H9 (cell line): ENCODE results near the gene FARP1. TPM values are rescaled to one million over a fixed set of nuclear protein-coding genes. Genes with fewer than 3 reads are reported as not detected.

ENCODE experiments used
- DNase-seq: peaks from one replicate; pipeline ENCODE4 v3.0.0-alpha.2; 2017
- H2AFZ ChIP-seq: one replicate; pipeline ENCODE4 v1.6.1; 2013; ENCODE audit warnings: mild to moderate bottlenecking, low read length, control low read depth, moderate library complexity
- H2AK5ac ChIP-seq: 2 replicates; pipeline ENCODE4 v1.6.1; 2013; ENCODE audit warnings: low read length, control low read depth, mixed read lengths; ENCODE audit not compliant: insufficient read length
- H2BK120ac ChIP-seq: one replicate; pipeline ENCODE4 v1.6.1; 2013; ENCODE audit warnings: low read depth, mild to moderate bottlenecking, low read length, control low read depth, inconsistent platforms; ENCODE audit not compliant: poor library complexity, severe bottlenecking
- H2BK12ac ChIP-seq: 2 replicates; pipeline ENCODE4 v1.6.1; 2013; ENCODE audit warnings: low read length, control low read depth, mixed read lengths, low read depth; ENCODE audit not compliant: insufficient read length
- H2BK15ac ChIP-seq: 2 replicates; pipeline ENCODE4 v1.6.1; 2013; ENCODE audit warnings: low read depth, low read length, control low read depth
- H2BK20ac ChIP-seq: one replicate; pipeline ENCODE4 v1.6.1; 2013; ENCODE audit warnings: low read depth, mild to moderate bottlenecking, low read length, control low read depth, inconsistent platforms; ENCODE audit not compliant: poor library complexity, severe bottlenecking
- H2BK5ac ChIP-seq: 2 replicates; pipeline ENCODE4 v1.6.1; 2013; ENCODE audit warnings: low read length, control low read depth, mixed read lengths; ENCODE audit not compliant: insufficient read length
- H3K14ac ChIP-seq: 2 replicates; pipeline ENCODE4 v1.6.1; 2013; ENCODE audit warnings: low read length, control low read depth; ENCODE audit not compliant: insufficient read depth
- H3K18ac ChIP-seq: 2 replicates; pipeline ENCODE4 v1.6.1; 2013; ENCODE audit warnings: low read depth, mild to moderate bottlenecking, mixed read lengths, low read length, control low read depth; ENCODE audit not compliant: insufficient read length
- H3K23ac ChIP-seq: 2 replicates; pipeline ENCODE4 v1.6.1; 2013; ENCODE audit warnings: low read length, control low read depth, mixed read lengths, low read depth; ENCODE audit not compliant: insufficient read length
- H3K23me2 ChIP-seq: 2 replicates; pipeline ENCODE4 v1.6.1; 2013; ENCODE audit warnings: low read depth, mild to moderate bottlenecking, mixed read lengths, low read length, control low read depth; ENCODE audit not compliant: insufficient read length, poor library complexity, severe bottlenecking
- H3K27ac ChIP-seq: 2 replicates; pipeline ENCODE4 v1.5.1; 2013; ENCODE audit warnings: low read length, control low read depth, mixed read lengths, low read depth; ENCODE audit not compliant: insufficient read length
- H3K27me3 ChIP-seq: 2 replicates; pipeline ENCODE4 v1.6.1; 2013; ENCODE audit warnings: low read length, control low read depth, inconsistent platforms; ENCODE audit not compliant: insufficient read depth
- H3K4ac ChIP-seq: 2 replicates; pipeline ENCODE4 v1.6.1; 2013; ENCODE audit warnings: low read depth, mild to moderate bottlenecking, control low read depth, inconsistent platforms, low read length, moderate library complexity
- H3K4me1 ChIP-seq: 2 replicates; pipeline ENCODE4 v1.6.1; 2013; ENCODE audit warnings: low read length, control low read depth, inconsistent platforms; ENCODE audit not compliant: insufficient read depth
- H3K4me2 ChIP-seq: 2 replicates; pipeline ENCODE4 v1.6.1; 2013; ENCODE audit warnings: low read length, control low read depth, mixed read lengths; ENCODE audit not compliant: insufficient read length, insufficient read depth
- H3K56ac ChIP-seq: 2 replicates; pipeline ENCODE4 v1.6.1; 2013; ENCODE audit warnings: low read depth, mild to moderate bottlenecking, mixed read lengths, low read length, control low read depth; ENCODE audit not compliant: insufficient read length
- H3K79me1 ChIP-seq: 2 replicates; pipeline ENCODE4 v1.6.1; 2013; ENCODE audit warnings: low read depth, mild to moderate bottlenecking, moderate library complexity, low read length, control low read depth, inconsistent platforms; ENCODE audit not compliant: insufficient read depth, poor library complexity, severe bottlenecking
- H3K79me2 ChIP-seq: 2 replicates; pipeline ENCODE4 v1.6.1; 2013; ENCODE audit warnings: low read length, control low read depth, inconsistent platforms; ENCODE audit not compliant: insufficient read depth
- H3K9ac ChIP-seq: 2 replicates; pipeline ENCODE4 v1.6.1; 2013; ENCODE audit warnings: low read length, control low read depth, mixed read lengths; ENCODE audit not compliant: insufficient read length; ENCODE audit errors: extremely low read depth
- H3K9me3 ChIP-seq: one replicate; pipeline ENCODE4 v1.6.1; 2013; ENCODE audit warnings: low read depth, low read length, inconsistent platforms; ENCODE audit not compliant: control insufficient read depth
- H3T11ph ChIP-seq: one replicate; pipeline ENCODE4 v1.6.1; 2013; ENCODE audit warnings: mild to moderate bottlenecking, low read length, control low read depth, inconsistent platforms
- H4K20me1 ChIP-seq: one replicate; pipeline ENCODE4 v1.6.1; 2013; ENCODE audit not compliant: control insufficient read depth, insufficient read length, insufficient read depth
- H4K5ac ChIP-seq: 2 replicates; pipeline ENCODE4 v1.6.1; 2013; ENCODE audit warnings: low read depth, mild to moderate bottlenecking, mixed read lengths, low read length, control low read depth; ENCODE audit not compliant: insufficient read length
- H4K8ac ChIP-seq: replicated peaks from 2 replicates; pipeline ENCODE4 v1.6.1; 2013; ENCODE audit warnings: low read length, control low read depth, mixed read lengths, low read depth; ENCODE audit not compliant: insufficient read length
- H4K91ac ChIP-seq: 2 replicates; pipeline ENCODE4 v1.6.1; 2013; ENCODE audit warnings: low read depth, mild to moderate bottlenecking, moderate library complexity, mixed read lengths, low read length, control low read depth; ENCODE audit not compliant: insufficient read length
- H3K27ac Mint-ChIP-seq, 3 experiments: 2 replicates in 2 of 3; 3 replicates in 1 of 3; pipeline ENCODE4 v1.8.0; 2020 to 2021; ENCODE audit warnings: mixed read lengths in 3 of 3, mild to moderate bottlenecking in 1 of 3, moderate library complexity in 1 of 3
- H3K27me3 Mint-ChIP-seq: 2 replicates; pipeline ENCODE4 v1.8.0; 2021; ENCODE audit warnings: low read depth, mild to moderate bottlenecking, moderate library complexity, mixed read lengths
- H3K36me3 Mint-ChIP-seq, 3 experiments: 2 replicates in 2 of 3; 3 replicates in 1 of 3; pipeline ENCODE4 v1.8.0; 2020 to 2021; ENCODE audit warnings: low read depth in 3 of 3, mixed read lengths in 3 of 3; ENCODE audit not compliant: insufficient read depth in 1 of 3
- H3K4me1 Mint-ChIP-seq, 2 experiments: 2 replicates each; pipeline ENCODE4 v1.8.0; 2020; ENCODE audit warnings: mixed read lengths in 2 of 2
- H3K4me3 Mint-ChIP-seq, 2 experiments: 2 replicates in 1 of 2; 3 replicates in 1 of 2; pipeline ENCODE4 v1.8.0; 2020 to 2021; ENCODE audit warnings: mild to moderate bottlenecking in 2 of 2, mixed read lengths in 2 of 2, moderate library complexity in 1 of 2
- H3K9me3 Mint-ChIP-seq, 2 experiments: 2 replicates in 1 of 2; 3 replicates in 1 of 2; pipeline ENCODE4 v1.8.0; 2020; ENCODE audit warnings: mild to moderate bottlenecking in 2 of 2, mixed read lengths in 2 of 2, moderate library complexity in 1 of 2
- WGBS: extraction: QIAGEN DNeasy Blood & Tissue Kit; methylation state at CpG from one replicate; pipeline ENCODE4 v1.1.7; 2013; ENCODE audit warnings: missing lambda C conversion rate, low lambda C conversion rate, mixed read lengths; ENCODE audit not compliant: insufficient read length; ENCODE audit errors: extremely low coverage; 5-methylcytosine and 5-hydroxymethylcytosine counted together
- total RNA-seq: library from RNA; stranded (reverse); gene quantifications from 2 replicates; pipeline ENCODE4 v1.2.1, GENCODE V29; 2021
- TF ChIP-seq, protein P1 (sequence below): fragments of 200-600 bp; sonication (generic); conservative IDR thresholded peaks from 3 replicates; pipeline ENCODE4 v1.8.0; 2021; ENCODE audit warnings: antibody characterized with exemption, mild to moderate bottlenecking

Gene FARP1
- total RNA-seq, 1 experiment from 2014 or later: 95.9 TPM

DNA sequence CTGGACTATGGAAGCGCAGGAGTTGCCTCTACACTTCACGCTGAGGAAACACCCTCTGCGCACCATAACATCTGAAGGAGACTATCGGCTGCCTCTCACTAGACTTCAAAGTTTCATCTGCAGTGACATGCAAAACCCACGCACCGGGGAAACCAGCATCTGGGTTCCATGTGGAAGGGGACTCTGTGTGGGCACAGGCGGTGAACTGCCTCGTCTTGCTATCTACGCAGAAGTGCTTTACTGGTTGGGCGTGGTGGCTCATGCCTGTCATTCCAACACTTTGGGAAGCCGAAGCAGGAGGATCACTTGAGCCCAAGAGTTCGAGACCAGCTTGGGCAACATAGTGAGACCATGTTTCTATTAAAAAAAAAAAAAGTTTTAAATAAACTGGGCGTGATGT, 317.6 kb downstream of the FARP1 start:
- Histone ChIP-seq H3K23me2 (no peaks in the 10 kb centered on the region), H2BK5ac (no peak overlapping the region), H3K4ac (no peak overlapping the region), H3K9me3 (no peaks in the 10 kb centered on the region), H2BK15ac (no peak overlapping the region), H4K91ac (no peak overlapping the region), H3K27me3 (no peaks in the 10 kb centered on the region), H2AK5ac (no peak overlapping the region), H2BK20ac (no peak overlapping the region), H3K56ac (no peak overlapping the region), H3K4me2 (no peak overlapping the region), H3K9ac (no peak overlapping the region), H3K18ac (no peak overlapping the region), H4K5ac (no peak overlapping the region), H4K8ac (no peak overlapping the region), H3K79me1 (no peaks in the 10 kb centered on the region), H3K27ac (no peak overlapping the region), H3T11ph (no peak overlapping the region), H2AFZ (no peak overlapping the region), H3K23ac (no peak overlapping the region), H2BK12ac (no peak overlapping the region), H4K20me1 (no peaks in the 10 kb centered on the region), H3K79me2 (no peaks in the 10 kb centered on the region; the same call in 1 of the 2 replicates), H3K4me1 (0 out of 2 replicates have a peak, but pooled peaks cover 3% of the 10 kb centered on the region), H2BK120ac (no peak overlapping the region), H3K14ac (no peak overlapping the region)
- H3K36me3 Mint-ChIP-seq: peaks cover 51 to 82% (median 79%) of the 10 kb centered on the region in 3 experiments
- H3K27me3 Mint-ChIP-seq: no peaks in the 10 kb centered on the region
- no peak overlapping the region for H3K4me3 Mint-ChIP-seq
- no peak for DNase-seq
- no CpG with 5 or more reads among the region's 13 CpGs for WGBS
- peaks cover 14 to 22% of the 10 kb centered on the region in 2 experiments for H3K4me1 Mint-ChIP-seq
- TF ChIP-seq, protein P1, sequence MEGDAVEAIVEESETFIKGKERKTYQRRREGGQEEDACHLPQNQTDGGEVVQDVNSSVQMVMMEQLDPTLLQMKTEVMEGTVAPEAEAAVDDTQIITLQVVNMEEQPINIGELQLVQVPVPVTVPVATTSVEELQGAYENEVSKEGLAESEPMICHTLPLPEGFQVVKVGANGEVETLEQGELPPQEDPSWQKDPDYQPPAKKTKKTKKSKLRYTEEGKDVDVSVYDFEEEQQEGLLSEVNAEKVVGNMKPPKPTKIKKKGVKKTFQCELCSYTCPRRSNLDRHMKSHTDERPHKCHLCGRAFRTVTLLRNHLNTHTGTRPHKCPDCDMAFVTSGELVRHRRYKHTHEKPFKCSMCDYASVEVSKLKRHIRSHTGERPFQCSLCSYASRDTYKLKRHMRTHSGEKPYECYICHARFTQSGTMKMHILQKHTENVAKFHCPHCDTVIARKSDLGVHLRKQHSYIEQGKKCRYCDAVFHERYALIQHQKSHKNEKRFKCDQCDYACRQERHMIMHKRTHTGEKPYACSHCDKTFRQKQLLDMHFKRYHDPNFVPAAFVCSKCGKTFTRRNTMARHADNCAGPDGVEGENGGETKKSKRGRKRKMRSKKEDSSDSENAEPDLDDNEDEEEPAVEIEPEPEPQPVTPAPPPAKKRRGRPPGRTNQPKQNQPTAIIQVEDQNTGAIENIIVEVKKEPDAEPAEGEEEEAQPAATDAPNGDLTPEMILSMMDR: no peak
- no peak overlapping the region for H3K27ac Mint-ChIP-seq
- H3K9me3 Mint-ChIP-seq: no peaks in the 10 kb centered on the region
